Fibroblast of lung (primary cell): ENCODE measurements around the gene BCAR3. TPM values are rescaled to one million over a fixed set of nuclear protein-coding genes. Genes with fewer than 3 reads are reported as not detected.

Experiments used
- DNase-seq, 2 donors: peaks; one replicate each; pipeline versions ENCODE4 v3.0.0 to v3.0.0-alpha.2; 2010; ENCODE audit warnings: low read depth in 2 of 2
- H2AFZ ChIP-seq: 2 replicates; pipeline ENCODE4 v1.5.1; 2012; ENCODE audit warnings: low read length, control low read depth, inconsistent platforms
- H3K27ac ChIP-seq: 2 replicates; pipeline ENCODE4 v1.5.1; 2011; ENCODE audit warnings: low read length, control low read depth; ENCODE audit not compliant: insufficient read depth
- H3K27me3 ChIP-seq: 2 replicates; pipeline ENCODE4 v1.5.1; 2011; ENCODE audit warnings: mild to moderate bottlenecking, low read length; ENCODE audit not compliant: control insufficient read depth, insufficient read depth
- H3K36me3 ChIP-seq: 2 replicates; pipeline ENCODE4 v1.5.1; 2011; ENCODE audit warnings: low read length; ENCODE audit not compliant: control insufficient read depth, insufficient read depth
- H3K4me1 ChIP-seq: 2 replicates; pipeline ENCODE4 v1.5.1; 2011; ENCODE audit warnings: low read length; ENCODE audit not compliant: control insufficient read depth, insufficient read depth; ENCODE audit errors: extremely low read depth
- H3K4me2 ChIP-seq: 2 replicates; pipeline ENCODE4 v1.5.1; 2011; ENCODE audit warnings: low read length, control low read depth; ENCODE audit not compliant: insufficient read depth; ENCODE audit errors: extremely low read depth
- H3K4me3 ChIP-seq, 4 experiments: fragments of 200-600 bp in 1 of 4; sonication (generic) in 1 of 4; replicated peaks in 1 of 4; 2 replicates each; pipeline ENCODE4 v1.5.1; 2011 to 2016; ENCODE audit warnings: low read length in 4 of 4, low read depth in 3 of 4, mild to moderate bottlenecking in 3 of 4, control low read depth in 2 of 4, inconsistent platforms in 1 of 4, mixed read lengths in 1 of 4; ENCODE audit not compliant: insufficient read depth in 1 of 4; ENCODE audit errors: control extremely low read depth in 1 of 4
- H3K79me2 ChIP-seq: 2 replicates; pipeline ENCODE4 v1.5.1; 2012; ENCODE audit warnings: mild to moderate bottlenecking, low read length, inconsistent platforms; ENCODE audit not compliant: control insufficient read depth, insufficient read depth
- H3K9ac ChIP-seq: 2 replicates; pipeline ENCODE4 v1.5.1; 2011; ENCODE audit warnings: mild to moderate bottlenecking, low read length, control low read depth; ENCODE audit not compliant: insufficient read depth
- H3K9me3 ChIP-seq: 2 replicates; pipeline ENCODE4 v1.5.1; 2012; ENCODE audit warnings: low read depth, low read length; ENCODE audit not compliant: control insufficient read depth, insufficient read depth
- H4K20me1 ChIP-seq: 2 replicates; pipeline ENCODE4 v1.5.1; 2011; ENCODE audit warnings: low read length; ENCODE audit not compliant: control insufficient read depth, insufficient read depth; ENCODE audit errors: extremely low read depth
- EZH2 ChIP-seq: IDR thresholded peaks from 2 replicates; pipeline ENCODE4 v1.5.1; 2012; ENCODE audit warnings: low read length, control low read depth, mild to moderate bottlenecking; ENCODE audit errors: missing control alignments
- polyA plus RNA-seq, 2 donors: library from polyadenylated mRNA; depleted of rRNA in 1 of 2; stranded (reverse) in 1 of 2; unstranded in 1 of 2; fragments of >200 nt; gene quantifications; 2 replicates each; pipeline ENCODE4 v1.2.1, GENCODE V29; 2011 to 2012; ENCODE audit warnings: missing spikeins in 1 of 2
- total RNA-seq: library from RNA; depleted of rRNA; stranded (reverse); fragments of >200 nt; gene quantifications from 2 replicates; pipeline ENCODE4 v1.2.1, GENCODE V29; 2014
- TF ChIP-seq, protein P1 (sequence below), 2 donors: IDR thresholded peaks in 1 of 2; conservative IDR thresholded peaks in 1 of 2; 1 replicate in 1 of 2; 2 replicates in 1 of 2; pipeline ENCODE4 v1.5.1; 2011 to 2012; ENCODE audit warnings: low read length in 2 of 2, control low read depth in 1 of 2, inconsistent platforms in 1 of 2, low read depth in 1 of 2, mild to moderate bottlenecking in 1 of 2

Gene BCAR3
- total and polyA plus RNA-seq, 2 donors (not counting 1 experiment from before 2014, with no cell fraction given): 12.6 to 35.2 TPM

DNA sequence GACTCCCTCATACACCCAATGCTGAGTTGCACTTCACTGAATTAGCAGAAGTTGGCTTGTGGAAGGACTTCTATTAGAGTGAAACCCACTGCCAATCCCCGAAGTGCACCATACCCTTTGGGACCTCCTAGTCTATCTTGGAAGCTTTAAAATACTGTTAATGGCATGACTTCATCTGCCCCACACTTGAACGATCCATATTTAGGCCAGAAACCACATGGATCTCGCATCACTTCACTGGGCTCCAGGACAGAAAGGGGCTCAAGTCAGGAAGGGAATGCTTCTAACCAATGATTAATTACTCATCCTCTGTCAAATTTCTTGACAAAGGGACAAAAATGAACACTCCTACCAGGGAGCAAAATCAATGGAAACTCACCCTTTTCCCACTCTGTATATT lies 69.1 kb downstream of the BCAR3 start:
- Histone ChIP-seq H3K4me1 (peaks cover 39% of the 10 kb centered on the region), H3K27me3 (no peaks in the 10 kb centered on the region), H3K4me3 (peak overlapping the region in 1 of 4 experiments; percentile 59), H3K27ac (no peak overlapping the region), H3K4me2 (no peak overlapping the region), H3K9me3 (no peaks in the 10 kb centered on the region), H3K79me2 (peaks cover 91% of the 10 kb centered on the region), H3K36me3 (peaks cover 3% of the 10 kb centered on the region), H4K20me1 (no peaks in the 10 kb centered on the region), H2AFZ (no peak overlapping the region), H3K9ac (no peak overlapping the region)
- no peak for DNase-seq
- no peak for TF ChIP-seq EZH2
- TF ChIP-seq, protein P1, sequence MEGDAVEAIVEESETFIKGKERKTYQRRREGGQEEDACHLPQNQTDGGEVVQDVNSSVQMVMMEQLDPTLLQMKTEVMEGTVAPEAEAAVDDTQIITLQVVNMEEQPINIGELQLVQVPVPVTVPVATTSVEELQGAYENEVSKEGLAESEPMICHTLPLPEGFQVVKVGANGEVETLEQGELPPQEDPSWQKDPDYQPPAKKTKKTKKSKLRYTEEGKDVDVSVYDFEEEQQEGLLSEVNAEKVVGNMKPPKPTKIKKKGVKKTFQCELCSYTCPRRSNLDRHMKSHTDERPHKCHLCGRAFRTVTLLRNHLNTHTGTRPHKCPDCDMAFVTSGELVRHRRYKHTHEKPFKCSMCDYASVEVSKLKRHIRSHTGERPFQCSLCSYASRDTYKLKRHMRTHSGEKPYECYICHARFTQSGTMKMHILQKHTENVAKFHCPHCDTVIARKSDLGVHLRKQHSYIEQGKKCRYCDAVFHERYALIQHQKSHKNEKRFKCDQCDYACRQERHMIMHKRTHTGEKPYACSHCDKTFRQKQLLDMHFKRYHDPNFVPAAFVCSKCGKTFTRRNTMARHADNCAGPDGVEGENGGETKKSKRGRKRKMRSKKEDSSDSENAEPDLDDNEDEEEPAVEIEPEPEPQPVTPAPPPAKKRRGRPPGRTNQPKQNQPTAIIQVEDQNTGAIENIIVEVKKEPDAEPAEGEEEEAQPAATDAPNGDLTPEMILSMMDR (conservative IDR thresholded peaks at IDR 0.05 in 1 of 2, IDR thresholded peaks at IDR 0.05 in 1 of 2; ENCODE audit: low read depth in 1 of 2, low read length in 2 of 2): no peak

DNA sequence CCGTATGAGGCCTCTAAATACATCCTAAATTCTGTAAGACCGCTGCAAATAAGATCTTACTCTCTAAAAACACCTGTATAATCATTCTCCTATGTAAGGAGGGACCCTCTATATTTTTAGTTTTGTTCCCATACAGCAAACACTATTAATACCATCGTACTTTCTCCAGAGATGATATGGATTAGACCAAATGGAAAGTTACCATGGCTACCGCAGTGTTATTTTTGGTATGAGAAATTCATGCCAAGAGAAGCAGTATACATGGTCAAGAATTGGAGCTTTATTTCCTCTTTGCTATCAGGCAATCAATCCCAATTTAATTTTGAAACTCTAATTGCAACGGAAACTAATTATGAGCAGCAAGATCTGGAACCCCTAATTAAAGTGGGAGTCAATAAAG lies 70.0 kb downstream of the BCAR3 start:
- Histone ChIP-seq H3K27me3 (no peaks in the 10 kb centered on the region), H3K9me3 (no peaks in the 10 kb centered on the region), H4K20me1 (no peaks in the 10 kb centered on the region), H3K27ac (no peak overlapping the region), H3K4me2 (no peak overlapping the region), H3K9ac (no peak overlapping the region), H2AFZ (no peak overlapping the region), H3K36me3 (peaks cover 3% of the 10 kb centered on the region), H3K79me2 (peaks cover 90% of the 10 kb centered on the region), H3K4me1 (peaks cover 31% of the 10 kb centered on the region), H3K4me3 (no peak overlapping the region)
- TF ChIP-seq EZH2: no peak
- TF ChIP-seq, protein P1 (conservative IDR thresholded peaks at IDR 0.05 in 1 of 2, IDR thresholded peaks at IDR 0.05 in 1 of 2; ENCODE audit: low read depth in 1 of 2, low read length in 2 of 2): no peak
- DNase-seq: no peak

DNA sequence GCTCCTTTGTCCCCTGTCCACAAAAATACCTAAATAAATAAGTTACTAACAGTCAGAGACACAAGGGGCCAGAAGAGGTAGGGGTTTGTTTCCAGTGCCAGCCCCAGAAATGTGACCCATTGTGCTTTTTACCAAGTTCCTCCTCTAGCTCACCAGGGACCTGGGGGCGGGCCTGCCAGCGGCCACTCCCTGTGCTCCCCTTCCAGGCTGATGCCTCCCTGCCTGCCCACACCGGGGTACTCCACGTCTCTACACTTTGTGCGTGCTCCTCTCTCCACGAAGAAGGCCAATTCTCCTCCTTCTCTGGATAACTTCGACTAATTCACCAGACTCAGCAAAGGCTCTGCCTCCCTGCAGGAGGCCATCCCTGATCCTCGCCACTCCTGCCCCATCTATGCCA lies 72.1 kb downstream of the BCAR3 start:
- TF ChIP-seq, protein P1 (conservative IDR thresholded peaks at IDR 0.05 in 1 of 2, IDR thresholded peaks at IDR 0.05 in 1 of 2; ENCODE audit: low read depth in 1 of 2, low read length in 2 of 2): no peak
- no peak for TF ChIP-seq EZH2
- Histone ChIP-seq H3K9ac (no peak overlapping the region), H2AFZ (no peak overlapping the region), H3K27me3 (no peaks in the 10 kb centered on the region), H3K4me2 (no peak overlapping the region), H3K36me3 (no peaks in the 10 kb centered on the region), H4K20me1 (no peaks in the 10 kb centered on the region), H3K9me3 (no peaks in the 10 kb centered on the region), H3K79me2 (peaks cover 87% of the 10 kb centered on the region), H3K27ac (no peak overlapping the region), H3K4me1 (peaks cover 25% of the 10 kb centered on the region), H3K4me3 (no peak overlapping the region)
- DNase-seq: no peak
